GM12878 (cell line): Measurements from ENCODE around the gene SYNGR3. TPM values are rescaled to one million over a fixed set of nuclear protein-coding genes. Genes with fewer than 3 reads are reported as not detected.

Source experiments
- ATAC-seq: fragments of 200-7000 bp; cut with Tn5 transposase; 3 replicates; pipeline ENCODE4 v1.9.1; 2020; ENCODE audit warnings: mild to moderate bottlenecking, moderate library complexity
- BruUV-seq: library from RNA; stranded (reverse); fragments of 400-500 nt; replicated peaks from 2 replicates; lab custom pipeline; 2021; lab: Mats Ljungman, UMichigan
- CTCF ChIA-PET: fragments of 300-600 bp; sonication (Branson Sonifier 250); formaldehyde crosslinking; extraction: SDS; loops from one replicate; lab custom pipeline; 2021; ENCODE audit warnings: inconsistent platforms; lab: Yijun Ruan, JAX
- POLR2A ChIA-PET: fragments of 350-600 bp; formaldehyde crosslinking; extraction: SDS; loops from one replicate; lab custom pipeline; 2021; ENCODE audit warnings: inconsistent platforms; lab: Charles Lee
- RAD21 ChIA-PET: fragments of 300-600 bp; sonication (Branson Sonifier 250); formaldehyde crosslinking; loops from one replicate; lab custom pipeline; 2023; ENCODE audit warnings: antibody characterized with exemption; ENCODE audit not compliant: unreplicated experiment; lab: Charles Lee
- SMC1A ChIA-PET: fragments of 300-600 bp; sonication (Branson Sonifier 250); formaldehyde crosslinking; loops from one replicate; lab custom pipeline; 2023; ENCODE audit not compliant: unreplicated experiment, uncharacterized antibody; lab: Charles Lee
- DNase-seq: peaks from one replicate; pipeline ENCODE4 v3.0.0-alpha.2; 2011; ENCODE audit warnings: low read depth, low spot score
- FAIRE-seq: peaks from 3 replicates; lab custom pipeline; 2011; peaks lifted over from hg19 to GRCh38; lab: Jason Lieb, UNC
- H2AFZ ChIP-seq: 2 replicates; pipeline ENCODE4 v1.6.0; 2011; ENCODE audit warnings: low read depth, low read length, control low read depth; ENCODE audit not compliant: control insufficient read depth
- H3K27ac ChIP-seq: 2 replicates; pipeline ENCODE4 v1.5.1; 2011; ENCODE audit warnings: control low read depth; ENCODE audit not compliant: control insufficient read depth, insufficient read depth
- H3K27me3 ChIP-seq, 2 experiments: replicated peaks in 1 of 2; 2 replicates each; pipeline versions ENCODE4 v1.6.0 to v1.6.1; 2011; ENCODE audit warnings: low read length in 1 of 2; ENCODE audit not compliant: control insufficient read depth in 2 of 2, insufficient read depth in 2 of 2
- H3K36me3 ChIP-seq, 2 experiments: 2 replicates each; pipeline ENCODE4 v1.5.1; 2011; ENCODE audit warnings: low read length in 1 of 2; ENCODE audit not compliant: control insufficient read depth in 2 of 2, insufficient read depth in 2 of 2
- H3K4me1 ChIP-seq: 2 replicates; pipeline ENCODE4 v1.6.1; 2011; ENCODE audit warnings: mild to moderate bottlenecking, low read length, moderate library complexity, mixed read lengths; ENCODE audit not compliant: control insufficient read depth, insufficient read depth
- H3K4me2 ChIP-seq: 2 replicates; pipeline ENCODE4 v1.6.0; 2011; ENCODE audit warnings: control low read depth; ENCODE audit not compliant: control insufficient read depth, insufficient read depth
- H3K4me3 ChIP-seq: fragments of 200-600 bp; sonication (generic); 2 replicates; pipeline ENCODE4 v1.5.1; 2016
- H3K79me2 ChIP-seq: 2 replicates; pipeline ENCODE4 v1.6.0; 2011; ENCODE audit warnings: low read length; ENCODE audit not compliant: control insufficient read depth, insufficient read depth
- H3K9ac ChIP-seq: 2 replicates; pipeline ENCODE4 v1.8.0; 2011; ENCODE audit warnings: low read length, control low read depth, mixed read lengths; ENCODE audit not compliant: control insufficient read depth, insufficient read depth
- H3K9me3 ChIP-seq: replicated peaks from 3 replicates; pipeline ENCODE4 v1.5.1; 2011; ENCODE audit warnings: mild to moderate bottlenecking, low read length; ENCODE audit not compliant: control insufficient read depth, insufficient read depth
- H4K20me1 ChIP-seq: 2 replicates; pipeline ENCODE4 v1.6.0; 2011; ENCODE audit not compliant: control insufficient read depth, insufficient read depth
- DPF2 ChIP-seq: fragments of 450-650 bp; IDR thresholded peaks from 2 replicates; pipeline ENCODE4 v1.6.1; 2017; ENCODE audit warnings: mild to moderate bottlenecking
- KDM1A ChIP-seq: fragments of 200-600 bp; sonication (generic); IDR thresholded peaks from 2 replicates; pipeline ENCODE4 v1.6.1; 2016; ENCODE audit warnings: borderline replicate concordance
- NKRF ChIP-seq: fragments of 450-650 bp; conservative IDR thresholded peaks from 2 replicates; pipeline ENCODE4 v1.6.1; 2017; ENCODE audit warnings: mild to moderate bottlenecking, moderate library complexity
- NR2C1 ChIP-seq: fragments of 450-650 bp; IDR thresholded peaks from 2 replicates; pipeline ENCODE4 v1.6.1; 2017; ENCODE audit warnings: antibody characterized with exemption, mild to moderate bottlenecking, moderate library complexity
- RAD51 ChIP-seq: fragments of 450-650 bp; IDR thresholded peaks from 2 replicates; pipeline ENCODE4 v1.6.1; 2016; ENCODE audit warnings: moderate library complexity, mild to moderate bottlenecking, inconsistent platforms
- REST ChIP-seq: IDR thresholded peaks from 2 replicates; pipeline ENCODE4 v1.6.1; 2012; ENCODE audit warnings: mild to moderate bottlenecking, low read depth, low read length
- ZBTB11 ChIP-seq: fragments of 450-650 bp; formaldehyde crosslinking; IDR thresholded peaks from 2 replicates; pipeline ENCODE4 v1.5.0; 2022; ENCODE audit warnings: mild to moderate bottlenecking, missing genetic modification characterization
- WGBS: methylation state at CpG from one replicate; pipeline ENCODE4 v1.1.6; 2016; ENCODE audit warnings: low lambda C conversion rate; ENCODE audit not compliant: insufficient replicate concordance, insufficient coverage; ENCODE audit errors: missing lambda C conversion rate; 5-methylcytosine and 5-hydroxymethylcytosine counted together
- in situ Hi-C: fragments of 300-500 bp; cut with MboI; formaldehyde crosslinking; loops from 9 replicates; pipeline ENCODE4 v1.14.3; 2018; ENCODE audit warnings: mixed read lengths
- intact Hi-C: fragments of 100-400 bp; cut with micrococcal nuclease; formaldehyde crosslinking; loops from one replicate; pipeline ENCODE4 v1.14.2; 2022; ENCODE audit not compliant: unreplicated experiment
- polyA plus RNA-seq, 11 experiments: library from polyadenylated mRNA; depleted of rRNA in 4 of 11; unstranded in 6 of 11; stranded (reverse) in 5 of 11; fragments of >200 nt; fragmentation: Nextera tagmentation in 4 of 11; fragmentation: Illumina TruSeq in 1 of 11; extraction: Ambion mirVana in 4 of 11; extraction: Trizol in 1 of 11; gene quantifications; 1 replicate in 1 of 11; 2 replicates in 10 of 11; pipeline versions ENCODE4 v1.2.1 to v1.2.3, GENCODE V29; 2011 to 2016; ENCODE audit warnings: inconsistent platforms in 2 of 11, missing spikeins in 2 of 11, low read depth in 1 of 11
- total RNA-seq, 4 experiments: library from RNA; depleted of rRNA in 3 of 4; stranded (reverse); fragments of >200 nt in 3 of 4; fragmentation: Illumina TruSeq in 1 of 4; extraction: Trizol in 1 of 4; gene quantifications; 2 replicates each; pipeline versions ENCODE4 v1.2.1 to v1.2.3, GENCODE V29; 2013 to 2021

Gene SYNGR3
- total and polyA plus RNA-seq, 10 of the 15 experiments (the other 5 are each of a cell fraction or from before 2014, with no cell fraction given): 1.2 to 18.1 (median 6.6) TPM

- TF ChIP-seq RAD51: no peak
- no peak for TF ChIP-seq DPF2
- TF ChIP-seq NKRF: no peak
- TF ChIP-seq ZBTB11: no peak
- TF ChIP-seq NR2C1: no peak
- TF ChIP-seq REST: no peak
- TF ChIP-seq KDM1A: no peak
- Histone ChIP-seq H3K9ac (no peak overlapping the region), H3K4me1 (peaks cover under 1% of the 10 kb centered on the region; the same call in 1 of the 2 replicates), H3K79me2 (no peaks in the 10 kb centered on the region), H3K4me2 (no peak overlapping the region), H2AFZ (no peak overlapping the region), H3K4me3 (no peak overlapping the region), H3K36me3 (no peaks in the 10 kb centered on the region), H3K27me3 (peaks cover 11 to 13% of the 10 kb centered on the region in 2 experiments), H3K27ac (no peak overlapping the region), H4K20me1 (peaks cover 5% of the 10 kb centered on the region; the same call in 1 of the 2 replicates), H3K9me3 (no peaks in the 10 kb centered on the region)
- POLR2A ChIA-PET: no interaction called here
- no peak for DNase-seq
- ATAC-seq: no peak
- CTCF ChIA-PET: no interaction called here
- in situ Hi-C loops (no loop called here), intact Hi-C loops (no loop called here)
- BruUV-seq: no TSS peak
- FAIRE-seq: no peak
- 69% methylated on average over 18 of the region's 18 CpGs for WGBS
- RAD21 ChIA-PET: no interaction called here
- SMC1A ChIA-PET: interaction anchor here (0.9 kb wide), 1 partner anchor 112 kb away, joined by 4 read pairs; no protein-coding TSS in a partner anchor
These were observed 39.0 kb downstream of the SYNGR3 start for GRCh38 chr16:2028620-2029220.
